GM21576 (cell line): ENCODE measurements around the gene CLRN1.

Experiments
- ATAC-seq: cut with Tn5 transposase; IDR thresholded peaks from one replicate; pipeline ENCODE4 v1.9.1; 2021; ENCODE audit warnings: mild to moderate bottlenecking, moderate library complexity; ENCODE audit not compliant: unreplicated experiment

CLRN1 gene

GRCh38 chr3:150925751-150926201 is 46.8 kb downstream of the CLRN1 start:
- peak; percentile 90 for ATAC-seq

- ATAC-seq = no peak
Measured at GRCh38 chr3:150922611-150923010, 49.9 kb downstream of the CLRN1 start.

- ATAC-seq = no peak
Measured at GRCh38 chr3:150921209-150921608, 51.3 kb downstream of the CLRN1 start.

GRCh38 chr3:150920236-150920635 is 52.3 kb downstream of the CLRN1 start:
- ATAC-seq = no peak

GRCh38 chr3:150917951-150918350 is 54.6 kb downstream of the CLRN1 start:
- ATAC-seq = no peak

GRCh38 chr3:150913133-150913922 is 59.2 kb downstream of the CLRN1 start:
- no peak for ATAC-seq

GRCh38 chr3:150912501-150912900 is 60.0 kb downstream of the CLRN1 start:
- ATAC-seq = peak; percentile 59

- no peak for ATAC-seq
Measured at GRCh38 chr3:150911771-150912170, 60.8 kb downstream of the CLRN1 start.

- ATAC-seq = no peak
Measured at GRCh38 chr3:150906461-150906860, 66.1 kb downstream of the CLRN1 start.

GRCh38 chr3:150905746-150906145 is 66.8 kb downstream of the CLRN1 start:
- no peak for ATAC-seq

GRCh38 chr3:150905339-150905738 is 67.2 kb downstream of the CLRN1 start, which contains the start of gene MINDY4B:
MINDY4B (minus strand) TSS chr3:150905439; CDS start chr3:150905439, 0 bp downstream.
- no peak for ATAC-seq

GRCh38 chr3:150902988-150903387 is 69.5 kb downstream of the CLRN1 start:
- ATAC-seq = no peak

GRCh38 chr3:150901793-150902192 is 70.7 kb downstream of the CLRN1 start:
- no peak for ATAC-seq

- ATAC-seq = no peak
Measured at GRCh38 chr3:150899141-150899540, 73.4 kb downstream of the CLRN1 start.

- ATAC-seq = no peak
Measured at GRCh38 chr3:150898046-150898754, 74.3 kb downstream of the CLRN1 start.

GRCh38 chr3:150897592-150897991 is 74.9 kb downstream of the CLRN1 start:
- no peak for ATAC-seq

GRCh38 chr3:150890831-150891230 is 81.7 kb downstream of the CLRN1 start:
- no peak for ATAC-seq

GRCh38 chr3:150890295-150890694 is 82.2 kb downstream of the CLRN1 start:
- no peak for ATAC-seq

- no peak for ATAC-seq
Measured at GRCh38 chr3:150889106-150889505, 83.4 kb downstream of the CLRN1 start.

- no peak for ATAC-seq
Measured at GRCh38 chr3:150887031-150887430, 85.5 kb downstream of the CLRN1 start.

GRCh38 chr3:150885535-150885934 is 87.0 kb downstream of the CLRN1 start:
- ATAC-seq = no peak

GRCh38 chr3:150878996-150879575 is 93.4 kb downstream of the CLRN1 start:
- no peak for ATAC-seq
